NT2/D1 (cell line): ENCODE results near the gene PDCD4.

Experiments used
- SUZ12 ChIP-seq: IDR thresholded peaks from 2 replicates; pipeline ENCODE4 v1.6.1; 2011; ENCODE audit not compliant: insufficient read length, insufficient read depth; ENCODE audit errors: extremely low read depth
- YY1 ChIP-seq: IDR thresholded peaks from 2 replicates; pipeline ENCODE4 v1.6.1; 2011; ENCODE audit not compliant: insufficient read length, insufficient read depth
- ZNF274 ChIP-seq: IDR thresholded peaks from 2 replicates; pipeline ENCODE4 v1.6.1; 2011; ENCODE audit warnings: mild to moderate bottlenecking, low read depth, low read length

- TF ChIP-seq SUZ12 (no peak), ZNF274 (no peak), YY1 (no peak)
These were observed 48.5 kb downstream of the PDCD4 start for GRCh38 chr10:110919971-110920881.
